HG03571 (cell line): ENCODE results near the gene NOSTRIN.

Experiments used
- ATAC-seq: cut with Tn5 transposase; IDR thresholded peaks from one replicate; pipeline ENCODE4 v1.9.1; 2021; ENCODE audit not compliant: unreplicated experiment

The NOSTRIN gene

GRCh38 chr2:168814939-168815907, 12.8 kb downstream of the NOSTRIN start:
- ATAC-seq, result no peak

GRCh38 chr2:168816369-168816768, 13.9 kb downstream of the NOSTRIN start:
- no peak for ATAC-seq

DNA sequence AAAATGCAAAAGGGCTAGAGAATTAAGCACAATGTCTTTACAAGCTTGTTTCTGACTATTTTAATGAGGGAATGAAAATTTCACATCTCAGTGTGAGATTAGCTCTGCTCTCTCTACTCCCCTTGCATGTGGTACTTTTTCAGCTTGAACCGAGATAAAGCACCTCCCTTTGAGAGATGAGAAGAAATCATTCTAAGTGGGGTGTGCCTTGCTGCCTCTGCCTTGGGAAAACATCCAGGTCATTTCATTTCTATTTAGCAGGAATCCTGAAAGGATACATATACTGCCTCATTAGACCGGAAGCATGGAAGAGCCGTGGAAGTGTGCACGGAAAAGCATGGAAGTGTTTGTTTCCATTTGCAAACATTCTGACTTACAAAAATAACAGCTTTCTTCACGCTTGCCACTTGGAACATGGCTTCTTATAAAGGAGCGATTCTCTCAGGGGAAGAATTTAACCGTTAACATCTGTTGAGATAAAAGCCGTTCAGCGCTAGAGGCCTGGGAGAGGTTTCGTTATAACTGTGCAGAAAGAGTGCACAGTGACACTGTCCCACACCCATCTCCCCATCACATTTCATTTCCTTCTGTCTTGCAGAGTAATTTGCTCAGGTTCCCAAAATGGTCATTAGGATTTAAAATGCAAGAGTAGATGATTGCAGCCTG, 16.7 kb downstream of the NOSTRIN start:
- ATAC-seq, result no peak

DNA sequence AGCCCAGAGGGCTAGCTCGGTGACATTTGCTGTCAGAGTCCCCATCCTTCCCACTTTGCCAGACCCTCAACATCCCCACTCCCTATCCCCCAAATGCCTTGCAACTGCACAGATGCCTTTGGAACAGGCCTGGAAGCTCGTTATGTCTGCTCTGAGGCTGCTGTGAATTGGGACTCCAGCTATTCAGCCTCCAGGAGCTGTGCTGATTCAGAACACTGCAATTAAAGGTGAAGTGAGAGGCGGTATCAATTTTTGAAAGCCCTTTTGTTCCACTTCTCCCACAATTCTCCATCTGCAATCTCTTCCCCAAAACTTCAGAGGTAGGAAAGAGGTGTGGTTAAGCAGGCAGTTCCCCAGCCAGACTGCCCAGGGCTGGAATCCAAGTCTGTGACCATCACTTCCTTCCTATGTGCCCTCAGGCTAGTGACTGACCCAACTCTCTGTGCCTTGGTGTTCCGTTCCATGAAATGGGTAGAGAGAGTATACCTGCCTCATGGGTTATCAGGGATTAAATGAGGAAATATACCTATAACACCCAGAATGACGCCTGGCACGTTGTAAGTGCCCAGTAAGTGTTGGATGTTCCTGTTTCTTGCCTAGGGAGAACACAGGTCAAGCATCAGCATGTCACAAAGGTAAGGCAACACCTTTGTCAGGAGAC, 17.5 kb downstream of the NOSTRIN start:
- no peak for ATAC-seq

GRCh38 chr2:168821577-168821976, 19.1 kb downstream of the NOSTRIN start:
- ATAC-seq, result no peak

GRCh38 chr2:168821992-168822391, 19.6 kb downstream of the NOSTRIN start:
- ATAC-seq, result no peak

DNA sequence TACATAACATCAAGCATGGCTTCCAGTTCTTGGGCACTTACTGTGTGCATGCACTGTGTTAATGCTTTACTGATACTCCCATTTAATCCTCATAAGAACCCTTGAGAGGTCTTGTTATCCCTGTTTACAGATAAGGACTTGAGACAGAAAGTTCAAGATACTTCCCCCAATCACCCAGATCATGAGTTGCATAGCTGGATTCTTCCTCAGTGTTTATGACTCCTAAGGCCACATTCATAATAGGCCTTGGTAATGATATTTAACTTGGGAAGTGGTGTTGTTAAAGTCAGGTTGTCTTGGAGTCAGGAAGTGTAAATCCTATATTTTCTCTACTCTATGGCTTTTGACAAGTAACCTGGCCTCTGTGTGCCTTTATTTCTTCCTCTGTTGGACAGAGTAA, 22.7 kb downstream of the NOSTRIN start:
- no peak for ATAC-seq

GRCh38 chr2:168830958-168831357, 28.5 kb downstream of the NOSTRIN start:
- ATAC-seq, result no peak

GRCh38 chr2:168831662-168832061, 29.2 kb downstream of the NOSTRIN start:
- ATAC-seq, result no peak

DNA sequence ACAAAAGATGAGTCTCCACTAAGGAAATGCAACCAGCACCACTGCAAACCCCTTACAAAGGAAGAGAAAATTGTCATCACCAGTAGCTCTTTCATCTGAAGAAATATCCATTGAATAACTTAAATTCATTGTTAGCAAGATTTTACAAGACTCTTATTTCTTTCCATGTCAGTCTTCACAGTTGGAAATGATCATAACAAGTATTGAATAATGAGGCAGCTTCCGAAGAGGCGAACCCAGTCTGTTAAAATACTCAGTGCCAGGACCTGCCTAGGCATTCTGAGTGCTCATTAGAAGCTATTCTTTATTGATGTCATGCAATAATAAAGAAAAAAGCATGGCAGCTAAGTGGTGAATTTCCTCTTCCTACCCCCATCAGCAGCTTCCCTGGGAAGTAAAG, 33.5 kb downstream of the NOSTRIN start:
- ATAC-seq, result no peak

DNA sequence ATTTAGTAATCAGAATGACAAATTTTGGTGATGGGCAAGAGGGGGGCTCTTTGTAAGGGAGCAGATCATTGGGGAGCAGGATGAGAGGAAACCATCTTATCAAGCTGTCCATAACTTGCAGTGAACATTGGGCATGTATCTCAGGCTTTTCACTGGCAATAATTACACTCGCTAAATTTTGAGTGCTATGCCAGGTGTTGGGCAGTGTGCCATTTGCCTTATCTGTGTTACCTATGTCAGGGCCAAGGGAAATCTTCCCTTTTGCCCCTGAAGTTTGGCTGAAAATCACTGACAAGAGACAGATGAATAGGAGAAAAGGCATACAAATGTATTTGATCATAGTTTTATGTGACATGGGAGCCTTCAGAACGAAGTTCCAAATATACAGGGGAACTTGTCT, 39.0 kb downstream of the NOSTRIN start:
- no peak for ATAC-seq

DNA sequence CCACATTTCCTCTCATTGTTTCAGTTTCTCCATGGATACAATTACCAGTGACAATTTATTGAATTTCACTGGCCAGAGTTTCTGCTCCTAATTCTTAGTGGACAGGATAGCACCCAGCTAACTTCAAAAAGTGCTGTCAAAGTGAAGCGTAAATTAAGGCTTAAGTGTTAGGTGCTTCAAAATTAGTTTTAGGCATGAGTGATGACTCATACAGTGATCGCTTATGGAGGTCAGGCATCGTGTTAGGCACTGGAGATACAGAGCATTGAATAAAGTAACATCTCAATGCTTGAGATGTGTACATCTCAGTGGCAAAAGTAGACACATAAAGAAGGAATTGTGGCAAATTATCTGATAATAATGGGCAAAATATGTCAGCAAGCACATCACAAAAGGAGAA, 40.8 kb downstream of the NOSTRIN start:
- no peak for ATAC-seq

DNA sequence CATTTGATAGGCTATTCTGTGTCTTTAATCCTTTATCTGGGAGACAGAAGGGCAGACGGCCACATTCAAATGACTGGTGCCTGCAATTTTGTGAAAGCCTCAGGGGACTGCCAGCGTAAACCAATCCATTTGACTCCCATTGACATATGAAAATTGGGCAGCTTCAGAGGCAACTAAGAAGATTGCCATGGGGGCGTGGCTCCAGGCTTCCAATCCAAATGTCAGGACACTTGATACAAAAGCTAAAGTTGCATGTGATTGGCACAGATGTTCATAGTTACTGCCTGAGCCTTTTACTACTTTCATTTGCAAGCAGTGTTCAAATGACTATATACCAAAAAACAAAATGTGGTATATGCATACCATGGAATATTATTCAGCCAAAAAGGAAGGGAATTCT, 45.8 kb downstream of the NOSTRIN start:
- no peak for ATAC-seq

DNA sequence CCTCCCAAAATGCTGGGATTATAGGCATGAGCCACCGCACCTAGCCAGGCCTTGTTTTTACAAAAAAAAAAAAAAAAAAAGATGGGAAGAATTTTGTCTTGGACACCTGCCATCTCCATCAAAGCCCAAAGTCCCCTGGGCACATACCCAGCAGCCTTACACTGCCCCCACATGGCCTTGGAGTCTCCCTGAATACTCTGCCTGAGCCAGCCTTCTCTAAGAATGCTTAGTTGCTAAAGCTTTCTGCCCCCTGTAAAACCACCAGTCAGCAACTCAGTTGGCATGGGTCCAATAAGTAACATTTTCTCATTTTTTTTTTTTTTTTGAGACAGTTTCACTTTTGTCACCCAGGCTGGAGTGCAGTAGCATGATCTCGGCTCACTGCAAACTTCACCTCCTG, 47.2 kb downstream of the NOSTRIN start:
- no peak for ATAC-seq

DNA sequence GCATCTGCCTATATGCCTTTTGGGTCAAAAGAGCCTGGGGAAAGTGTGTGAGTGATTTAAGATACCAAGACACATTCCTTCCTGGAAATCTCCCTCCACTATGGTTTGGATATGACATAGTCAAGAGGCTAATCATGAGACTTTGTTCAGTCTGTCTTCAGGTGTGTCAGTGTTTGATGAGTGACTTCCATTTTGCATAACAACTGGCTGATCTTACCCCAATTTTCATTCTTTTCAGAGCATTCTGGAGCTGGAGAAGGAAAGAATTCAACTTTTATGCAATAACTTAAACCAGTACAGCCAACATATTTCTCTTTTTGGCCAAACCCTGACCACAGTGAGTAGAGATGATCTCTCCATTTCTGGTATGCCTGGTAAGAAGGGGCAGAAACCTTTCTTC, 48.4 kb downstream of the NOSTRIN start:
- no peak for ATAC-seq

DNA sequence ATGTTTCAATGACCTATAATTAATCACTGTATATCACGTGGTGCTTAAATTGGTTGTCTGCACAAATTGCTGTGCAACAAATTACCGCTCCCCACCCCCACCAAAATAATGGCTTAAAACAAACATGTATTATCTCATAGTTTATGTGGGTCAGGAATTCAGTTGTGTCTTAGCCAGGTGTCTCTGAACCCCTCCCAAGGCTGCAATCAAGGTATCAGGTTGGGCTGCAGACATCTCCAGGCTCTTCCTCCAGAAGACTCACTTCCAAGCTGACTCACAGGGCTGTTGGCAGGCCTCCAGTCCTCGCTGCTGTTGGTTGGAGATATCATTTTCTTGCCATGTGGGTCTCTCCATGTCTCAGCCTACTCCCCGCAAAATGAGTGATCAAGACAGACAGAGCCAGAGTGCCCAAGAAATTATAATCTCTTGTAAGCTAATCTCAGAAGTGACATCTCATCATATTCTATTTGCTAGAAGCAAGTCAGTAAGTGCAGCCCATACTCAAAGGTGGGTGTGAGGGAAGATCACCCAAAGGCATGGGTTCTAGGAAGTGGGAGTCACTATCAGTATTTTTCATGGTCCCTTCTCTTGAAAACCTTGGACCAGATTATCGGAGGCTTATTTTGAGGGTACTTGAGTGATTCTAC, 49.4 kb downstream of the NOSTRIN start:
- ATAC-seq, result no peak

DNA sequence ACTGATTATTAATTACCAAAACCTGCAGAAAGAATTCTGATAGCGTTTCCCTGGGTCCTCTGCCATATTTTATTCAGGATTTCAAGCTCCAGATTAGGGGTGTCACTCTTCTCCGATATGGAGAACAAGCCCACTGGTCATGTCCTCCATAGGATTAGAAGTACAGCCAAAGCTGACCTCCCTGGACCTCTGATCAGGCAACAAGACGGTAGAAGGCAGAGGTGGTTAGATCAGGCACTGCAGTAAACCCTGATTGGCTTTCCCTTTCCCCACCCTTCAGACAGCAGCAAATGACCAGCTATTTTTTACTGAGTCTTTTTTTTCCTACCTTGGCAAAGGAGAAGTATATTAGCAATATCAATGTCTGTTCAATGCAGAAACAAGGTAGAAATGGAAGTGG, 50.0 kb downstream of the NOSTRIN start:
- ATAC-seq, result no peak

GRCh38 chr2:168853471-168853870, 51.0 kb downstream of the NOSTRIN start:
- no peak for ATAC-seq

DNA sequence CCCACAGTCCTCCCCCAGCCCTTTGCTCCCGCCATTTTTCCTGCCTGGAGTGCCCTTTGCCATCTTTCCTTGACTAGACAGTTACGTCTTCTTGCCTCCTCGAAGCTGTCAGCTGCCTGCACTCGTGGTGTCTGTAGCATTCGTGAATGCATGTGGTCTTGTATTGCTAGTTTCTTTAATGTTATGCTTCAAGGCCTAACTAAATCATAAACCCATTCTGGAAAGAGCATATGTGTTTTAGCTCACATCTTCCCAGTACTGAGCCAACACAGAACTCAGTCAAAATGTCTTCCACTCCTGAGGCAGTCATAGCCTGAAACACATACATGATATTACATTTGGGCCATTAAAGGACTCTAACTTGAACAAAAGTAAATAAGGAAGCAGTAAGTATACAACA, 52.2 kb downstream of the NOSTRIN start:
- no peak for ATAC-seq

- no peak for ATAC-seq
These were observed 53.2 kb downstream of the NOSTRIN start for GRCh38 chr2:168855601-168856000.

GRCh38 chr2:168858146-168858545, 55.7 kb downstream of the NOSTRIN start:
- no peak for ATAC-seq
